ENCODE data around the gene CSTPP1. TPM values are rescaled to one million over a fixed set of nuclear protein-coding genes. Genes with fewer than 3 reads are reported as not detected.

Gene CSTPP1
- total and polyA plus RNA-seq, 2 of the 4 experiments (the other 2 are of a cell fraction), result 22.0 to 35.7 TPM

GRCh38 chr11:47007579-47007978 is 71.0 kb downstream of the CSTPP1 start:
- H4K5ac ChIP-seq (ENCODE audit: low read depth, low read length), result no peak overlapping the region
- intact Hi-C loops (cut with micrococcal nuclease), result loop anchor here (10.0 kb wide), 1 partner anchor 137 kb away; no protein-coding TSS in a partner anchor
- no peak overlapping the region for H3K56ac ChIP-seq (ENCODE audit: extremely low read depth, insufficient read depth, low read length)
- no peaks in the 10 kb centered on the region for H3K36me3 ChIP-seq (ENCODE audit: control insufficient read depth, insufficient read depth, low read length)
- in situ Hi-C loops (cut with MboI; ENCODE audit: low sequenced_read_pairs), result no loop called here
- ATAC-seq (ENCODE audit: low read depth) (no peak), DNase-seq (no peak)
- no peak overlapping the region for H2BK5ac ChIP-seq (ENCODE audit: low read depth, low read length, poor library complexity, severe bottlenecking)
- no peak overlapping the region for H3K4me2 ChIP-seq (ENCODE audit: low read depth, low read length)
- ChIA-PET POLR2A (ENCODE audit: unreplicated experiment) (no interaction called here), CTCF (no interaction called here)
- H3K79me1 ChIP-seq (ENCODE audit: low read depth in 1 of 2, low read length in 2 of 2), result peaks cover 0 to 5% of the 10 kb centered on the region in 2 experiments; a peak in 2 of 4 replicates
- H4K8ac ChIP-seq (ENCODE audit: low read depth in 2 of 2, low read length in 2 of 2), result no peak overlapping the region
- H3K4me3 ChIP-seq (ENCODE audit: insufficient read depth, low read depth, low read length), result no peak overlapping the region
- no peak overlapping the region for H2AK5ac ChIP-seq (ENCODE audit: low read depth, low read length)
- H3K4me1 ChIP-seq (ENCODE audit: control insufficient read depth, insufficient read depth, low read length), result 0 out of 2 replicates have a peak, but pooled peaks cover 5% of the 10 kb centered on the region
- no peak overlapping the region for H3K18ac ChIP-seq (ENCODE audit: low read depth, low read length)
- no peak overlapping the region for H3K14ac ChIP-seq (replicated peaks; ENCODE audit: low read depth, low read length)
- dilution Hi-C loops (cut with HindIII; ENCODE audit: low sequenced_read_pairs, unreplicated experiment), result no loop called here
- no peaks in the 10 kb centered on the region for H3K9me3 ChIP-seq (ENCODE audit: control insufficient read depth, insufficient read depth, low read length)
- H2BK120ac ChIP-seq (ENCODE audit: low read depth, low read length), result no peak overlapping the region
- no peak overlapping the region for H2AFZ ChIP-seq (replicated peaks; ENCODE audit: low read length, poor library complexity)
- no CpG with 5 or more reads among the region's 2 CpGs for WGBS, 2 experiments (ENCODE audit: extremely low coverage in 2 of 2, insufficient read length in 1 of 2)
- TF ChIP-seq, protein P1, sequence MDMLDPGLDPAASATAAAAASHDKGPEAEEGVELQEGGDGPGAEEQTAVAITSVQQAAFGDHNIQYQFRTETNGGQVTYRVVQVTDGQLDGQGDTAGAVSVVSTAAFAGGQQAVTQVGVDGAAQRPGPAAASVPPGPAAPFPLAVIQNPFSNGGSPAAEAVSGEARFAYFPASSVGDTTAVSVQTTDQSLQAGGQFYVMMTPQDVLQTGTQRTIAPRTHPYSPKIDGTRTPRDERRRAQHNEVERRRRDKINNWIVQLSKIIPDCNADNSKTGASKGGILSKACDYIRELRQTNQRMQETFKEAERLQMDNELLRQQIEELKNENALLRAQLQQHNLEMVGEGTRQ (IDR thresholded peaks at IDR 0.05; ENCODE audit: low read depth, low read length), result no peak
- no peak for TF ChIP-seq MAFK (IDR thresholded peaks at IDR 0.05; ENCODE audit: low read depth, low read length)
- no peak for TF ChIP-seq ELK1 (IDR thresholded peaks at IDR 0.05; ENCODE audit: borderline replicate concordance, low read depth, low read length)
- no peak for TF ChIP-seq FOS (IDR thresholded peaks at IDR 0.05; ENCODE audit: low read depth, low read length)
- no peak for TF ChIP-seq RAD21 (IDR thresholded peaks at IDR 0.05; ENCODE audit: low read length)
- no peak for TF ChIP-seq SMC3 (IDR thresholded peaks at IDR 0.05; ENCODE audit: low read depth, low read length)
- no peak for TF ChIP-seq BHLHE40 (IDR thresholded peaks at IDR 0.05; ENCODE audit: low read depth, low read length)
- no peak overlapping the region for H3K4ac ChIP-seq (ENCODE audit: low read depth, low read length)
- no peak overlapping the region for H3K9ac ChIP-seq (ENCODE audit: low read depth, low read length)
- H3K27ac ChIP-seq (ENCODE audit: insufficient read depth, low read length), result no peak overlapping the region
- H3K9me1 ChIP-seq (ENCODE audit: insufficient read depth, low read length), result peaks cover 4% of the 10 kb centered on the region; the same call in 1 of the 2 replicates
- no peaks in the 10 kb centered on the region for H3K27me3 ChIP-seq (ENCODE audit: control insufficient read depth, insufficient read depth, low read length)
- H2BK15ac ChIP-seq (ENCODE audit: low read depth, low read length), result no peak overlapping the region
- no peak overlapping the region for H2BK20ac ChIP-seq (ENCODE audit: low read depth, low read length)
- H4K20me1 ChIP-seq (ENCODE audit: insufficient read depth, low read length), result no peaks in the 10 kb centered on the region; the same call in 1 of the 2 replicates
- no TSS peak for BruUV-seq (replicated peaks)
- H2AK9ac ChIP-seq (replicated peaks; ENCODE audit: low read depth, low read length, poor library complexity), result no peak overlapping the region
- no peak overlapping the region for H3K23ac ChIP-seq (ENCODE audit: low read depth, low read length)
- H4K91ac ChIP-seq (ENCODE audit: insufficient read depth, low read depth, low read length), result no peak overlapping the region
